Thymus (tissue), 11 donors: ENCODE measurements around the gene IFITM10. TPM values are rescaled to one million over a fixed set of nuclear protein-coding genes. Genes with fewer than 3 reads are reported as not detected.

Experiments used
- DNase-seq, 9 donors: peaks; one replicate each; pipeline ENCODE4 v3.0.0-alpha.2; 2013; ENCODE audit warnings: low spot score in 9 of 9, low read depth in 6 of 9, missing footprints in 1 of 9
- H3K27ac ChIP-seq, 2 donors: one replicate each; pipeline ENCODE4 v1.5.1; 2013; ENCODE audit warnings: control low read depth in 1 of 2, low read depth in 1 of 2, low read length in 1 of 2, mild to moderate bottlenecking in 1 of 2, moderate library complexity in 1 of 2
- H3K27me3 ChIP-seq, 2 donors: one replicate each; pipeline ENCODE4 v1.5.1; 2013; ENCODE audit warnings: low read length in 1 of 2; ENCODE audit not compliant: control insufficient read depth in 2 of 2, insufficient read depth in 1 of 2
- H3K36me3 ChIP-seq, 2 donors: one replicate each; pipeline ENCODE4 v1.5.1; 2013; ENCODE audit warnings: low read length in 1 of 2, mild to moderate bottlenecking in 1 of 2, moderate library complexity in 1 of 2; ENCODE audit not compliant: control insufficient read depth in 2 of 2, insufficient read depth in 2 of 2
- H3K4me1 ChIP-seq, 2 donors: one replicate each; pipeline ENCODE4 v1.5.1; 2013; ENCODE audit warnings: low read length in 2 of 2; ENCODE audit not compliant: control insufficient read depth in 2 of 2, insufficient read depth in 2 of 2
- H3K4me3 ChIP-seq, 2 donors: one replicate each; pipeline ENCODE4 v1.5.1; 2013; ENCODE audit warnings: low read length in 2 of 2, control low read depth in 1 of 2, mild to moderate bottlenecking in 1 of 2
- H3K9me3 ChIP-seq, 2 donors: one replicate each; pipeline ENCODE4 v1.5.1; 2013; ENCODE audit warnings: low read length in 1 of 2, mild to moderate bottlenecking in 1 of 2; ENCODE audit not compliant: control insufficient read depth in 2 of 2, insufficient read depth in 1 of 2
- WGBS: extraction: QIAGEN DNeasy Blood & Tissue Kit; methylation state at CpG from one replicate; pipeline ENCODE4 v1.1.7; 2013; 5-methylcytosine and 5-hydroxymethylcytosine counted together
- polyA plus RNA-seq: library from polyadenylated mRNA; stranded (reverse); fragments of 200-250 nt; gene quantifications from one replicate; pipeline ENCODE4 v1.2.3, GENCODE V29; 2013
- total RNA-seq: library from RNA; stranded (reverse); fragments of 120-200 nt; gene quantifications from one replicate; pipeline ENCODE4 v1.2.4, GENCODE V29; 2013
- donor health status: healthy.

The IFITM10 gene
- total and polyA plus RNA-seq, 2 donors, result 0.14 to 0.80 TPM

DNA sequence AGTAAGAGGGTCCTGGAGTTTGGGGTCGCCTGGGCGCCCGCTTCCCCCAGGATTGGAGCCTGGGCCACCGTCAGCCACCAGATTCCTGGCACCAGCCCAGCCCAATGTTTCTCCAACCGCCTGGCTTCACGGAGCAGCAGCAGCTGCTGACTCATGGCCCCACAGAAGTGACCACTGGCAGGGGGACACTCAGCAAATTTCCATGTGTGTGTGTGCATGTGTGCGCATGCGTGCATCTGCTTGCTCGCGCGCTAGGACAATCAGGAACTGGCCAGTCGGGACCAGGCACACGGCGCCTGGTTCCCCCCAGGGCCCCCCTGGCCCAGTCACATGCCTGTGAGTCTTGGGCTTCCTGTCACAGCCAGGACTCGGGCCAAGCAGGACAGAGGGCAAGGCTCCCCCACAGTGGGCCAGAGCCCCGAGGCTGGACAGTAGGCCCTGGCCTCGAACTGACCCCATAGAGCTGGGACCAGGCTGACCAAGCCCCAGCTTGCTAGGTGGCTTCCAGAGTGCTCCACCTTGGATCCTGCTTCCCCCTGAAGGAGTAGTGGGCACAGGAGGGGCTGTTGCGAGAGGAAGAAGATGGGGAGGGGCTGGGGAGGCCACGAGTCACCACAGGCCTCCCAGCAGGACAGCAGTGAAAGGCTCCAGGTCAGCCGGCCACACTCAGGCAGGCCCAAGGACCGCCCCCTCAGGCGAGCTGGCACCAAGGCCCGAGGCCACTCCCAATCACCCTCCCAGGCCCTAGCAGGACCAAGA, 10.1 kb upstream of the IFITM10 start:
- H3K4me1 ChIP-seq, result peaks cover 56 to 75% of the 10 kb centered on the region in 2 donors
- peaks cover 22 to 29% of the 10 kb centered on the region in 2 donors for H3K36me3 ChIP-seq
- peaks cover 0 to 5% of the 10 kb centered on the region in 2 donors for H3K9me3 ChIP-seq
- H3K27me3 ChIP-seq, result no peaks in the 10 kb centered on the region
- H3K27ac ChIP-seq, result peak overlapping the region in 1 of 2 donors; percentile 37
- WGBS, result 89% methylated on average over 23 of the region's 23 CpGs
- DNase-seq, result no peak
- no peak overlapping the region for H3K4me3 ChIP-seq

DNA sequence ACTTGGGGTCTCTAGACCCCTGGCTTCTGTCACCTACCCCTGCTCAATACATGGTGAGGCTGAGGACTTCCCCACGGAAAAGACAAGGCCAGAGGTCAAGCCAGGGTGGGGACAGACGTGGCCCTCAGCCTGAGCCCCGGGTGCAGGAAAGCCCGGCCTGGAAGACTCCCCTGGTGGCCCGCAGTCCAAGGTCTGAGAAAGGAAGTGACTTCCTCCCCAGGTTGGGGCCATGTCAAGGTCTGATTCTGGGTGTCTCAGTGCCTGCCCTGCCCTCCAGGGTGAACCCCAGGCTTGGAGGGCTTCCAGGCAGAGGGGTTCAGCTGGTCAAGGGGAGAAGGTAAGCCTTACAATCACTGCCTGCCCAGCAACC, 9.4 kb upstream of the IFITM10 start:
- H3K27ac ChIP-seq, result no peak overlapping the region

DNA sequence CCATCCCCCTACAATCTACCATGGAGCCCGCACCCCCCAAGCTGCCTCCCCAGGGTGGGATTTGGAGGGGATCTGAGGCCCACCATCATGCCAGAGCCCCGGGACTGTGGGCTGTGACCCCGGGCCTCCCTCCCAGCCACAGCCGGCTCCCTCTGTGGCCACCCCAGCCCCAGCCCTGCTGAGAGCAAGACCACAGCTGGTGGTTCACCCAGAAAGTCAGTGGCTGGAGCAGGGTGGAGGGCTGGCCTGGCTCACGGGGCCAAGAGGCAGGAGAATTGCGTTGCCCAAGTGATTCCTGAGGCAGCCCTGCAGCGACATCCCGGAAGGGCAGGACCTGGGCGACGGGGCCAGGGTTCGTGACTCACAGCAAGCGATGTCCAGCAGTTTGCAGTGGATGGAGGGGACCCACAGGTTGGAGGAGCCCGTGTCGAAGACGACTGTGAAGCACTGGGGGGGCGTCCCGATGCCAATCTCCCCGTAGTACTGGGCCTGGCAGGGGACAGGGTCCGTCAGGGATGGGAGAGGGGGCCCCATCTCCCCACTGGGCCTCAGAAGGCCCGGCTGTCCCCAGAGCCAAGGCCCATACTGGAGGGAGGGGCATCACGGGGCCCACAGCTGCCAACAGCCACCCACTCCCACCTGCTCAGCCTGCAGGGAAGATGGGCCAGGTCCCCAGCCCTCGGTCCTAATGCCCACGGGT, 8.9 kb upstream of the IFITM10 start:
- 87% methylated on average over 23 of the region's 23 CpGs for WGBS
- Histone ChIP-seq H3K27me3 (no peaks in the 10 kb centered on the region), H3K4me1 (peaks cover 58 to 81% of the 10 kb centered on the region in 2 donors), H3K27ac (no peak overlapping the region), H3K36me3 (peaks cover 29 to 40% of the 10 kb centered on the region in 2 donors), H3K4me3 (no peak overlapping the region), H3K9me3 (peaks cover 0 to 5% of the 10 kb centered on the region in 2 donors)
- DNase-seq, result no peak

More for the DNA sequence above, 9.4 kb upstream of the IFITM10 start:
- no peaks in the 10 kb centered on the region for H3K27me3 ChIP-seq
- H3K4me1 ChIP-seq, result peaks cover 61 to 82% of the 10 kb centered on the region in 2 donors
- peaks cover 0 to 5% of the 10 kb centered on the region in 2 donors for H3K9me3 ChIP-seq
- WGBS, result 62% methylated on average over 5 of the region's 5 CpGs
- H3K4me3 ChIP-seq, result no peak overlapping the region
- peaks cover 26 to 34% of the 10 kb centered on the region in 2 donors for H3K36me3 ChIP-seq
- DNase-seq, result no peak

DNA sequence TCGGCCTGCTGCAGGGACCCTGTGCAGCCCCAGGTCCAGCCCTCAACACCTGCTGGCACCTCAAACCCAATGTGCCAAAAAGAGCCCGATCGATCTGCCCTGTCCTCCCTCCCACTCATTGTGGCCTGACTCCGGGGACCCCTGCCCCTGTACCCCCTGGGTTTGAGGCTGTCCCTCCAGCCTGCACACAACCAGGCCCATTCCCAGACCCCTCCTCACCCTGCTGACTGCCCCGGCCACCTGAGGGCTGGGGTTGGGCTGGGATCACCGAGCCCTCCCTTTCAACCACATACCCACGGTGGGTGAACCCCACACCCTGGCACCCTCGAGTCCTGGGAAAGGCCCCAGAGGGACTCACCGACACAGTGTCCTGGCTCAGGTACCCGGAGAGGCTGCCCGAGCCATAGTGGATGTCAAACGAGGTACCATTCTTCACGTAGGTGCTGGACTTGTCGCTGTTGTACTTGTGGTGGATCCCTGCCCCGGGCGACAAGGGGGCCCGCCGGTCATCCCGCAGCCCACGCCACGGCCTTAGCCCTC, 8.3 kb upstream of the IFITM10 start:
- Histone ChIP-seq H3K4me3 (peak overlapping the region; percentile 16 to 28), H3K4me1 (peaks cover 57 to 79% of the 10 kb centered on the region in 2 donors), H3K9me3 (peaks cover 0 to 5% of the 10 kb centered on the region in 2 donors), H3K27ac (peak overlapping the region; percentile 86 to 89), H3K27me3 (no peaks in the 10 kb centered on the region), H3K36me3 (peaks cover 34 to 46% of the 10 kb centered on the region in 2 donors)
- 70% methylated on average over 21 of the region's 21 CpGs for WGBS
- no peak for DNase-seq

DNA sequence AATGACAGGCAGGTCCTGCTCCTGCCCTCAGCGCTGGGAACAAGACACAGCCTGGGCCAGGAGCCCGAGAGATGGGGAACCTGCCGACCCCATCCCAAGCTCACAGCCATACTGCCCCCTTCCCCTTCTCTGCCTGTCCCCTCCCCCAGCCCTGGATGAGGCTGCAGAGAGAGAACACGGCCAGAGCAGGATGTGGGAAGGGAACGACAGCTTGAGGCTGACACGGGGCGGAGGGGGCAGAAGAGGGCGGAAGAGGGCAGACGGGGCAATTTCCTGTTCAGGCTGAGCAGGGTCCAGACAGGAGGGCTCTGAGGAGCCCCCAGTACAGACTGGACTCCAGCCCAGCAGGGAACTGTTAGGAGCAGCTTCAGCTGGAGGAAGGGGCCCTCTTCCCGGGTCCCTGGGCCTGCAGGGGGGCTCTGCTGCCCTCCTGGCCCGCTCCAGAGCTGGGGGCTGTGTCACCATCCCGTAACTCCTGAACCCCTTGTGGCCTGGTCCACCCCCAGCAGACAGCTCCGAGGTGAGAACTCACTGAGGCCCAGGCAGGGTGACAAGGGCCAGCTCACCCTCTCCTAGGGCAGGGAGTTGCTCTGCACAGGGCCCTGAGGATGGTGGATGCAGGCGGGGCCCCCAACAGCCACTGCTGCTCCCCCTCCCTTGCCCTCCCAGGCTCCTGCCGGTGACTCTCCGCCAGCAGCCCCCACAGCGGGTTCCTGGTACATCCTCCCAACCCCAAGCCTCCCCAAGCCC, 7.6 kb upstream of the IFITM10 start:
- Histone ChIP-seq H3K27ac (peak overlapping the region; percentile 86 to 89), H3K36me3 (peaks cover 40 to 52% of the 10 kb centered on the region in 2 donors), H3K4me1 (peaks cover 55 to 82% of the 10 kb centered on the region in 2 donors), H3K27me3 (no peaks in the 10 kb centered on the region), H3K9me3 (peaks cover 0 to 5% of the 10 kb centered on the region in 2 donors), H3K4me3 (peak overlapping the region; percentile 16 to 28)
- 10% methylated on average over 17 of the region's 17 CpGs for WGBS
- DNase-seq, result peak in 6 of 9 donors; percentile 40 to 86 (median 68)

DNA sequence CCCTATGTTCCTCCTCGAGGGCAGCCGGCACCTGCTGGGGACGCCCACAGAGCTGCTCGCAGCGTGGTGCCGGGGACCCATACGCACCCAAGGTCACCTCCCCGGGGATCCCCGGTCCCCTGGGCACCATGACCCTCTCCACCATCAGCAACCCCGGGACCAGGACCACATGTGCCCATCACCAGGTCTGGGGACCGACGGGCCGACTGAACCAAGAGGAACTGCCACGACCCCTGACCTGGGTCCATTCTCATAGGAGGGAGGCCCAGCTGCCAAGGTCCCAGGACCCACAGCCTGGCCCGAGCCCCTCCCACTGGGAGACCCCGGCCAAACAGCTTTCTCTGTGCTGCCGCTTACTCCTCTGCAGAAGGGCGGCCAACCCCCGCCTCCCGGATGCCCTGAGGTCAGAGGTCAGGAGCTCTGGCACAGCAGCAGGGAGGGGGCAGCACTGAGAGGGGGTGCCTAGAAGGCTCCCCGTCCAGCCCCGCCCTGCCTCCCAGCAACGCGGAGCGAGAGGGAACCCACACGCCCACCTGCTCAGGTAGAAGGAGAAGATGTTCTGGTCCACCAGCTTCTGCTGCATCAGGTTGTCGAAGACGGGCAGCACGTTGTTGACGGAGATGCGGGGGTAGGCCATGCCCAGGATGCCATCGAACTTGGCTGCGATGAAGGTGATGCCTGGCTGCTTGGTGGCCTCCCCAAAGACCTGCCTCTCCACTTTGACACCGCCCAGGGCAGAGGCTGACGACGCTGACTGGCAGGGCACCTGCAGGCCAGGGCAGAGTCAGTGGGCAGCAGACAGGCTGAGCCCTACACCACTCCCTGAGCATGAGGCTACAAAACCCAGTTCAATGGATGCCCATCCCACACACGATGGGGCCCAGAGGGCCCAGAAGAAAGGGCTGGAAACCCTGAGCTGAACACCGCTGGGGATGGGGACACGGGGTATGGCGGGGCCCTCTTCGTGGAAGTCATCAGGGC, 6.7 kb upstream of the IFITM10 start:
- Histone ChIP-seq H3K27me3 (no peaks in the 10 kb centered on the region), H3K4me3 (peak overlapping the region in 1 of 2 donors; percentile 16), H3K9me3 (peaks cover 0 to 5% of the 10 kb centered on the region in 2 donors), H3K36me3 (peaks cover 49 to 58% of the 10 kb centered on the region in 2 donors), H3K27ac (peak overlapping the region; percentile 86 to 89), H3K4me1 (peaks cover 45 to 76% of the 10 kb centered on the region in 2 donors)
- 85% methylated on average over 41 of the region's 41 CpGs for WGBS
- DNase-seq, result no peak

DNA sequence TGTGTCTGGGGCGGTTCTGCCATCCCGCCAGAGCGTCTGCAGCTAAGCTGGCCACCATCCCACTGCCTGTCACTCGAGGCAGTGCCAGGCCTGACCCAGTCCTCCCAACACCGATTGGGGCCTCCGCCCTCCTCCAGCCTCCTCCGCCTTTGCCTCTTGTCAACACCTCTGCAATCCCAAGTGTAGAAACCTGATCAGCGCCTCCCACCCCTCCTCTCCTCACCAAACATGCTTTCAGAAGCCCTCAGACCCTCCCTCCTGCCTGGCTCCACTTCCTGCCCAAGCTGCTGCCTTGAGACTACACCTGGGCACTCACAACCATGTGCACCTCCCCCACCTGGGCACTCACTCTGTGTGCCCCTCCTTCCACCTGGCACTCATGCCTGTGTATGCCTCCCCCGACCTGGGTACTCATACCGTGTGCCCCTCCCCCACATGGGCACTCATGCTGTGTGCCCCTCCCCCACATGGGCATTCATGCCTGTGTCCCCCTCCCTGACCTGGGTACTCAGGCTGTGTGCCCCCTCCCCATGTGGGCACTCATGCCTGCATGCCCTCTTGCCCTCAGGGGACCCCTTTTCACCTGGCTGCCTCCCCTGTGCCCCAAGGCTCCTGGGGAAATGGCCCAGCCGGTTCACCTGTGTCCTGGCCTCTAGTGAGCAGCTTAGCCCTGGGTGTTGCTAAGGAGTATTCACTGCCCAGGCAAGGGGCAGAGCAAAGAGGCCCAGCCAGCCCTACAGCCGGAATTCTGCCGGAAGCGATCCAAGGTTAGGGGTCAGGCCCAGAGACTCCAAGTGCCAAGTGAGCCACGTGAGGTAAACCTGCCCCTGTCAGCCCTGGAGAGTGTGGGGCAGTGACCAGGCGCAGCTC, 5.5 kb upstream of the IFITM10 start:
- Histone ChIP-seq H3K36me3 (peaks cover 47 to 52% of the 10 kb centered on the region in 2 donors), H3K4me3 (no peak overlapping the region), H3K27ac (peak overlapping the region; percentile 78 to 79), H3K27me3 (peaks cover 0 to 4% of the 10 kb centered on the region in 2 donors), H3K9me3 (peaks cover 0 to 5% of the 10 kb centered on the region in 2 donors), H3K4me1 (peaks cover 39 to 70% of the 10 kb centered on the region in 2 donors)
- DNase-seq, result peak in 6 of 9 donors; percentile 42 to 85 (median 56)
- WGBS, result 69% methylated on average over 16 of the region's 16 CpGs
